Neuron (in vitro differentiated cells): ENCODE results near the gene ROGDI.

ENCODE experiments used
- H2AFZ ChIP-seq: one replicate; pipeline ENCODE4 v1.6.1; 2013; ENCODE audit warnings: low read depth, mild to moderate bottlenecking, inconsistent platforms, low read length, moderate library complexity
- H3K27me3 ChIP-seq: one replicate; pipeline ENCODE4 v1.6.1; 2013; ENCODE audit warnings: low read length; ENCODE audit not compliant: insufficient read depth
- H3K36me3 ChIP-seq: one replicate; pipeline ENCODE4 v1.6.1; 2013; ENCODE audit warnings: low read length; ENCODE audit not compliant: insufficient read depth
- H3K4me1 ChIP-seq: one replicate; pipeline ENCODE4 v1.6.1; 2013; ENCODE audit warnings: low read length; ENCODE audit not compliant: insufficient read depth
- H3K4me3 ChIP-seq: 2 replicates; pipeline ENCODE4 v1.5.1; 2013; ENCODE audit warnings: mild to moderate bottlenecking, low read length, moderate library complexity
- H3K9me3 ChIP-seq: one replicate; pipeline ENCODE4 v1.6.1; 2013; ENCODE audit warnings: low read length

The ROGDI gene, protein sequence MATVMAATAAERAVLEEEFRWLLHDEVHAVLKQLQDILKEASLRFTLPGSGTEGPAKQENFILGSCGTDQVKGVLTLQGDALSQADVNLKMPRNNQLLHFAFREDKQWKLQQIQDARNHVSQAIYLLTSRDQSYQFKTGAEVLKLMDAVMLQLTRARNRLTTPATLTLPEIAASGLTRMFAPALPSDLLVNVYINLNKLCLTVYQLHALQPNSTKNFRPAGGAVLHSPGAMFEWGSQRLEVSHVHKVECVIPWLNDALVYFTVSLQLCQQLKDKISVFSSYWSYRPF

DNA sequence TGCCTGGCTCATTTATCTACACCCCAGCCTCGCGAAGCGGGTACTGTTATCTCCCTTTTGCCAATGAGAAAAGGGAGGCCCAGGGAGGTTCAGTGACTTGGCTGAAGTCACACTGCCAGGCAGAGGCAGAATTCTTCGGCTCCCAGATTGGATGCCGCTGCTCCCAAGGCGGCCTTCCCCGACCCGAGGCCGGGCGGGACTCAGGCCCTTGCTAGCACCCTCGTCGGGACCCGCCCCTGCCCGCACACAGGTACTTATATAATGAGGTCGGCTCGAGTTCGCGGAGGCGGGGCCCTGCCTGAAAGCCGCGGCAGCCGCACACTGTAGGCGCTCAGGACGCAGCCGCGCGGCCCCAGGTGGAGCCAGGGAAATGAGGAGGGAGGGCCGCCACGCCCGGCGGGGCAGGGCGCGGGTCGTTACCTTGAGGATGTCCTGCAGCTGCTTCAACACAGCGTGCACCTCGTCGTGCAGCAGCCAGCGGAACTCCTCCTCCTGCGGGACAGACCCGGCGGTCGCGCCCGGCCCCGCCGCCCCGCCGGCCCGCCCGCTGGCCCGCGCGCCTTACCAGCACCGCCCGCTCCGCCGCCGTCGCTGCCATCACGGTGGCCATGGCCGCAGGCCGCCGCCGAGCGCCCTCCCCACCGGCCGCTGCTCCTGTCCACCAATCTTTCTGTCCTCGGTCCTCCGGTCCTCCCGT, at the start of gene ROGDI:
Gene ROGDI (minus strand): TSS at position 672 of the 697 bp plus-strand sequence. CDS start 62 bp downstream, at position 610.
- Histone ChIP-seq H3K4me1 (peaks cover 20% of the 10 kb centered on the region), H3K4me3 (peak within 1 kb of the TSS; percentile 91), H3K27me3 (no peaks in the 10 kb centered on the region), H2AFZ (peak within 1 kb of the TSS; percentile 92), H3K36me3 (peaks cover 42% of the 10 kb centered on the region), H3K9me3 (no peaks in the 10 kb centered on the region)

DNA sequence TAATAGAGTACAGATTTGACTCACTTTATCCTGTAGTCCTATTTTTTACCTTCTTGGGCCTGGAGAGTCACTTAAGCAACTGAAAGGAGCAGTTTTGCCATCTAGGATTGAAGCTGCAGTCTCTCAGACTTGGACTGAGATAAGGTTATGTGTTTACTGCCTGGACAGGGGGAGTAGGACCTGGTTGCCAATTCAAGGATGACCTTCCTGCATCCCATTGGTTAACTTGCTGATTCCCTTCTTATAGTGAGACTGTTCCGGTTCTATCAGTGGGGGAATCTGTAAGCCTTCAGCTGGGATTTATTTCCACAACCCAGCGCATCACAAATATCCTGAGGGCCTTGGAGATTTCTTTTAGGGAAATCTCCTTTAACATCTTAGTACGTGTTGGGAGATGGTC, 47.8 kb upstream of the ROGDI start:
- peak overlapping the region; percentile 18 for H3K4me3 ChIP-seq

DNA sequence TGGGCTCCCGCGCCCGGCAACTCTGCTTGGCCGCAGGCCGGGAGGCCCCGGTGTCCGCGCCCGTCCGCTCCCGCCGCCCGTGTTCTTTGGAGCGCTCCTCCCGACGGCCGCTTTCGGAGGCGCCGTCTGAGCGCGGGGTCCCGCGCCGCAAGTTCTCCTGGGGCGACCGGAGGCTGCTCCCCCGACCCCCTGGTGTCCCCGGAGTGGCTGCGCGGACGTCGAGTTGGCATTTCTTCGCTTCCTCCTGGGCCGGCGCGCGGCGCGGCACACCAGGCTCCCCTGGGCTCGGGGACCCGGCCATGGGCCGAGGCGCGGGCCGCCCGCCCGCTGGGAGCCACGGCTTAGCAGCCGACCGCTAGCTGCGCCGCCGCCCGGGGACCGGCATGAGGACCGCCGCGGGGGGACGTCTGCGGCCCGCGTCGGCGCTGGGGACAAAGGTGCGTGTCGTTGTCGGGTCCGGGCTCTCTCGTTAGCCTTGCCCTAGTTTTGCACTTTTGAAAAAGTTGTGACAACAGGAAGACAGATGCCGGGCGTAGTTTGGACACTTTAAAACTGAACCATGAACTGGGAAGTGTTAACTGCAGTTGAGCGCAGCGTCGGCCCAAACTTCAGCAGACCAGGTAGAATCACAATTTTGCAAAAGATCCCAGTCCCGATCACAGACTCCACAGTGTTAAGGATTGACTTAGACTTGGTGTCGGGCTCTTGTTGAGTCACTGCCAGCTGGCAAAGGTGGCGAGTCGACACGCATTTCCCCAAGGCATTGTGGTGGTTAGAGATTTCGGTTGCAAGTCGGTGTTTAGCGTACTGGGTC, 45.5 kb upstream of the ROGDI start:
- Histone ChIP-seq H3K9me3 (no peaks in the 10 kb centered on the region), H3K4me1 (peaks cover 47% of the 10 kb centered on the region), H3K36me3 (peaks cover 31% of the 10 kb centered on the region), H3K4me3 (peak overlapping the region; percentile 92), H3K27me3 (no peaks in the 10 kb centered on the region), H2AFZ (peak overlapping the region; percentile 86)

More for the DNA sequence above, 47.8 kb upstream of the ROGDI start:
- Histone ChIP-seq H3K9me3 (no peaks in the 10 kb centered on the region), H3K36me3 (peaks cover 24% of the 10 kb centered on the region), H3K27me3 (no peaks in the 10 kb centered on the region), H2AFZ (no peak overlapping the region), H3K4me1 (peaks cover 47% of the 10 kb centered on the region)

DNA sequence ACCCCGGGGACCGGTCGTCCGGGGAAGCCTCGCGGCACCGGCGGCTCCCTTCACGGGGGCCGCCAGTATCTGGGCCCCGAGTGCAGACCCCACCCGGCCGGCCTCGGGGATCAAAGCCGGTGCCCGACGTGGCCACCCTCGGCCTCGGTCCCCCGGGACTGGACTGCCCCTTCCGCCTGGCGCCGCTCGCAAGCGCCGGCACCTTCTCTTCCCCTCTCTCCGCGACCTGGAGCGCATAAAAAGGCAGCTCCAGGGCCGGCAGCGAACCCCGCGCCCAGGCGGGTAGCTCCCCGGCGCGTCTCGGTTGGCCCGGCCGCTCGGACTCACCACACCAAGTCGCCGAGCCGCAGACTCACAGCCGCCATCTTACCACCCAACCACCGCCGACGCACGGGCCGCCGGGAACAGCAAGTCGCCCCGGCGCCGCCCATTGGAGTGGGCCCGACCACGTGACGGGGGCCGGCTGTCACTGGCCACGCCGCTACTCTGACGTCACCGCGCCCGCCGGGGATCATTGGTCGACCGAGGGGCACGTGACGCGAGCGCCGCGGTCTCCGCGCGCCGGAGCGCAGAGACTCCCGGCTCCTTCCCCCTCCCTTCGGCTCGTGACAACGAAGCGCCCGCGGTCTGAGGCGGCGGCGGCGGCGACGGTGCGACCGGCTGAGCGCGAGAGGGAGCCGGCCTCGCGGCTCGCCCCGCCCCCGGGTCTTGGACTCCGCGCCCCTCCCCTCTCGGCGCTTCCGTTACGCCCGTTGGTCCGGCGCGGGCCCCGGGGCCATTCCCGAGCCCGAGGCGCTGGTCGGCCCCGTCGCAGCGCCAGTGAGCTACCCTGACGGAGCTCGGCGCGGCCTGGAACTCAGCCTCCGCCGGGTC, 44.7 kb upstream of the ROGDI start, which contains the start of the genes GLYR1 and UBN1:
Gene GLYR1 (minus strand): TSS at position 388 of the 873 bp plus-strand sequence. CDS start 23 bp downstream, at position 365.
Gene UBN1 (plus strand): TSS at position 581 of the 873 bp plus-strand sequence. CDS start 5,437 bp downstream, outside the sequence.
- peak within 1 kb of the TSS; percentile 86 for H2AFZ ChIP-seq
- H3K27me3 ChIP-seq, result no peaks in the 10 kb centered on the region
- H3K36me3 ChIP-seq, result peaks cover 34% of the 10 kb centered on the region
- H3K4me3 ChIP-seq, result peak within 1 kb of the TSS; percentile 92
- peaks cover 40% of the 10 kb centered on the region for H3K4me1 ChIP-seq
- H3K9me3 ChIP-seq, result no peaks in the 10 kb centered on the region

DNA sequence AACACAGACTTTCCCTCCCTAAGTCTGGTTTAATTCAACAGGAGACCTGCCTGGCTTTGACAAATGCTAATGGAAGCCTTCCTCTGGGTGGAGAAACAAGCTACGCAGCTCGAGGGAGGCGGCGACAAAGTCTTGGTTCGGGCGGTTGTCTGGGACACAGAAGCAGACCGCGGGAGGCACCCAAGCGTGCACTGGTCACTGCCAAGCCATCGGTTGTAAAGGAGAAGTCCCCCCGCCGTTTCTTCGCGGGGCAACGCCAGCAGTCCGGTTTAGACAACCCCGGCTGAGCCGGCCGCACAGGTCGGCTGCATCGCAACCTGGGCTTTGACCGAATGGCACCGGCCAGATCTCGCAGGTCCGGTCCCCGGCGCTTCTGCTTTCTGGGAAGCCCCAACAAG, 44.1 kb upstream of the ROGDI start:
- H2AFZ ChIP-seq, result no peak overlapping the region
- H3K4me1 ChIP-seq, result peaks cover 35% of the 10 kb centered on the region
- H3K36me3 ChIP-seq, result peaks cover 39% of the 10 kb centered on the region
- H3K27me3 ChIP-seq, result no peaks in the 10 kb centered on the region
- no peaks in the 10 kb centered on the region for H3K9me3 ChIP-seq
- peak overlapping the region; percentile 92 for H3K4me3 ChIP-seq

DNA sequence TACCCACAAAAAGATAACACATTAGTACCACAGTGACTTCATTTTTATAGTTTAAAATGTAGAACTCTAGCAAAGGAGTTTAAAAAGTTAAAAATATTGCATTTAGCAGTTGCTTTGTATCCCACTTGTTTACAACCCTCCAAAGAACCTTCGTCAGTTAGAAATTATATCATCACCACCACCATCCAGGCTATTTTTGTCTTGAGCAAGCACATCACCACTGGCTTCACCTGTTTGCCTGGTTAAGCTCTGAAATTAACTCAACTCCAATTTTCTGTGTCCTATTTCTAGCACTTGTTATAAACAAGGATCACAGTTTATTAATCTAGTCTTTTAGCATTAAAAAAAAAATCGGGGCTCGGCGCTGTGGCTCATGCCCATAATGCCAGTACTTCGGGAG, 38.6 kb upstream of the ROGDI start:
- no peaks in the 10 kb centered on the region for H3K9me3 ChIP-seq
- H3K27me3 ChIP-seq, result no peaks in the 10 kb centered on the region
- H3K4me3 ChIP-seq, result no peak overlapping the region
- H3K4me1 ChIP-seq, result peaks cover 8% of the 10 kb centered on the region
- peaks cover 87% of the 10 kb centered on the region for H3K36me3 ChIP-seq
- no peak overlapping the region for H2AFZ ChIP-seq

DNA sequence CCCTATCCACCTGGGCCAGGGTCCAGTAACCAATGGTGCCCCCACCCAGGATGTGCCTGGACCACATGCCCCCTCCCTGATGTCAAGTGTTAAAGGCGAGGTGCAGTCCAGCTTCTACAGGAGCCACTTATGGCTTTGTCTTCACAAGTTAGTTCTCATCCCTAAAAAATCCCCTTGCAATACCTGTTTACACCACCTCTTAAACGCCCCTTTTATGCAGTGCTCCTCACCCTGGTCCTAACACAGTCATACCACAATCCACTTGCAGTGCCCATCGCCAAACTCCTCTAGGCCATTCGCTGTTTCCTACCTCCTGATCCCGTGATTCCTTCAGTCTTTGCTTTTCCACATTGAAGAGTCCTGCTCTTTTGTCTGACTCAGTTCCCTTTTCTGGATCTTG, 37.5 kb upstream of the ROGDI start:
- H3K27me3 ChIP-seq, result no peaks in the 10 kb centered on the region
- no peak overlapping the region for H2AFZ ChIP-seq
- no peak overlapping the region for H3K4me3 ChIP-seq
- H3K4me1 ChIP-seq, result no peaks in the 10 kb centered on the region
- H3K36me3 ChIP-seq, result peaks cover 81% of the 10 kb centered on the region
- H3K9me3 ChIP-seq, result no peaks in the 10 kb centered on the region

DNA sequence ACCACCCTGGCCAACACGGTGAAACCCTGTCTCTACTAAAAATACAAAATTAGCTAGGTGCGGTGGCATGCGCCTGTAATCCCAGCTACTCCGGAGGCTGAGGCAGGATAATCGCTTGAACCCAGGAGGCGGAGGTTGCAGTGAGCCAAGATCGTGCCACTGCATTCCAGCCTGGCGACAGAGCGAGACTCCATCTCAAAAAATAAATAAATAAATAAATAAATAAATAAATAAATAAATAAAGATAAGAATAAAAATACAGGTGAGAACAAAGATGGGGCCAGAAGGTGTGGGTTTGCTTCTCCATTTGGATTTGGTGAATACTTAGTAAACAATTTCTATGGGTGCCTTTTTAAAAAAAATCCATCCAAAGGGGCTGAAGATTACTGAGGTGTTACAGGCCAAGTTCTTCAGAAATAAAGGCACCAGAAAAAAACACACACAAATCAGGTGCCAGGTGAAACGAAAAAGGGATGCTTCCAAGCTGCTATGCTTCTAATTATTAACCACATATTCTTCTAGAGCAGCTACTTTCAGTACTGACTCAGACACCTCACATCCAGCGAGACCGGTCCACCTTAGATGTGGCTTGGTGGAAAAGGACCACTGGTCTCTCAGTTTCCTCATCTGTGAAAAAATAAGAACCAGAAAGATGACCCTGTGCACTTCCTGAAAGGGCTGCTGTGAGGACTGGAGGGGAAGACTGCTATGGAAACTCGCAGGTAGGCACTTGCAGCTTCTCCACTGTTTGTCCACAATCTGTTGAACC, 35.5 kb upstream of the ROGDI start:
- no peak overlapping the region for H2AFZ ChIP-seq
- H3K4me3 ChIP-seq, result no peak overlapping the region
- H3K27me3 ChIP-seq, result no peaks in the 10 kb centered on the region
- H3K9me3 ChIP-seq, result no peaks in the 10 kb centered on the region
- peaks cover 74% of the 10 kb centered on the region for H3K36me3 ChIP-seq
- no peaks in the 10 kb centered on the region for H3K4me1 ChIP-seq

DNA sequence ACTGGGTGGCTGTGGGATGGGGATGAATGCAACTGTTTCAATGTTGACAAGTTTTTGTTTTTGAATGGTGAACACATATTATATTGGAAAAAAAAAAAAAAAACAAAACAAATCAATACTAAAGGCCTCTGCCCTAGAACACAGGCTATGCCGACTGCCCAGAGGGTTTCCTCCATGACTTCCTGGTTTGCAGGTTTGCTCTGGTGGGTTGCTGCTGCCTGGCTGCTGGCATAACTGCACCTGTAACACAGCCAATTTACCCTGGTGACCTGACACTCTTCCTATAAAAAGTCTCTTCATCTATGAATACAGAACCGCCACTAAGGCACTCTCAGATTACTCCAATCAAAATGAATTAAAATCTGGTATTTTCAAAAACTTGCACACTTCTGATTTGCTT, 34.3 kb upstream of the ROGDI start:
- Histone ChIP-seq H3K27me3 (no peaks in the 10 kb centered on the region), H3K9me3 (no peaks in the 10 kb centered on the region), H3K4me3 (no peak overlapping the region), H3K4me1 (no peaks in the 10 kb centered on the region), H2AFZ (no peak overlapping the region), H3K36me3 (peaks cover 77% of the 10 kb centered on the region)

DNA sequence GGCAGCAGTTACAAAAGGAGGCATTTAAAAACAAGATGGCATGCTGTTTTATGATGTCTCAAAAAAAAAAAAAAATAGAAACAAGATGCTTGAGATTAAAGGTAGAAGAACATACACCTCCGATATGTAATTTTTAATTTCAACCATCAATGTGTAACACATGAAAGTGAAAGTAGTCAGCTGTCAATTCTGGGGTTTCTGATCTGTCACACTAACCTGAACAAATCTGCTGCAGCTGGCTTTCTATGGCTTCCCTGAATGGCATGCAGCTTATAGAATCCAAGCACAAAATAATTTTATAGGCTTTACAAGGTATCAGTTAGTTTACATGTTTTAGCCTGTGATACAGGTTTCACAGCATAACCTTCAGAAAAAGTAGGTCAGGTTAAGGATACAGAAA, 31.2 kb upstream of the ROGDI start:
- peaks cover 73% of the 10 kb centered on the region for H3K36me3 ChIP-seq
- no peaks in the 10 kb centered on the region for H3K27me3 ChIP-seq
- no peaks in the 10 kb centered on the region for H3K4me1 ChIP-seq
- H3K4me3 ChIP-seq, result no peak overlapping the region
- H3K9me3 ChIP-seq, result no peaks in the 10 kb centered on the region
- no peak overlapping the region for H2AFZ ChIP-seq

DNA sequence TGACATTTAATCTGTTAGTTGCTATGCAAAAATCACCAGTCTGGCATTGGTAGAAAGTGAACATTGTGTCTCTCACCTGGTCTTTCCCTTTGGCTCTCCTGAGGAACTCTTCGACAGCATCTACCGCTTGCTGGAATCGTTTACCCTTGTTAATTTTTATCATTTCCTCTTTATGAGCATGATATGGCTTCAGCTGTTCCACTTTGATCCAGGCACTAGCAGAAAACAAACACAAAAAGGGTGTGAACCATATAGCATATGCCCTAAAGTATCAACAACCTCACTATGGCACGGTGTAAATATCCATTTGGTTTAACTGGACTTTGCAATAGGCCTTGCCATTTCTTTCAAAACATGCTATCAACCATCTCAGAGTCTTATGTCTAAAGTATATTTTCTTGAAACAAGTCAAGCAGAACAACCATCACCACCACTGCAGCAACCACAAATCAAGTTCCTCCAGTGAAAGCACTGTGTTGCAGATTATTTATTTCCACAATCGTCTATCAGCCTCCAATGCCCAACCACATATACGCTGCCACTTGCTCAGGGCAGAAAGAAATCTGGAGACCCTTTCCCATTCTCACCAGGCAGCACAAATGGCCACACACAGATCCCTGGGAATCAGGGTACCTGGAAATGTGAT, 30.4 kb upstream of the ROGDI start:
- Histone ChIP-seq H3K36me3 (peaks cover 72% of the 10 kb centered on the region), H3K9me3 (no peaks in the 10 kb centered on the region), H3K4me1 (no peaks in the 10 kb centered on the region), H3K27me3 (no peaks in the 10 kb centered on the region), H3K4me3 (no peak overlapping the region), H2AFZ (no peak overlapping the region)
